Retinal pigment epithelial cell (primary cell): ENCODE results near the gene PAFAH1B1.

Experiments
- DNase-seq: peaks from one replicate; pipeline ENCODE4 v3.0.0-alpha.2; 2010; ENCODE audit warnings: low read depth
- H3K4me3 ChIP-seq: 2 replicates; pipeline ENCODE4 v1.5.1; 2011; ENCODE audit warnings: mild to moderate bottlenecking, low read length, control low read depth, moderate library complexity
- TF ChIP-seq, protein P1 (sequence below): conservative IDR thresholded peaks from 2 replicates; pipeline ENCODE4 v1.5.1; 2011; ENCODE audit warnings: low read depth, low read length, control low read depth, inconsistent platforms

Gene PAFAH1B1

DNA sequence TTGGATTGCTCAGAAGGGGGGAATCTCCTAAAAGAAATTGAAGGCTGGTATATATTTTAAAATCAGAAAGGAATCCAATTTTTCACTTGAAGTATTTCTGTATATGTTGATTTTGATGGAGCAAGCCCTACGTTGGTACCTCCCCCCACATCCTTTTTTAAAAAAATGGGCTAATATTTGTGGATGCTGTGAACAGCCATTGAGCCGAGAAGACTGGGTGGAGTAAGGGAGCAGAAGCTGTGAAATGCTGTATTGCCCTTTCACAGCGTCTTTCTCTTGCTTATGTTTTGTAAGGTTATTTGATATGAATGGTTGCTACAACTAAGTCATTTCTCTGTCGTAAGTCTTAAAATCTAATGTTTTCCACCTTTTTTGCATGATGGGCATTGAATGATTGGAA lies 2.3 kb downstream of the PAFAH1B1 start:
- TF ChIP-seq, protein P1, sequence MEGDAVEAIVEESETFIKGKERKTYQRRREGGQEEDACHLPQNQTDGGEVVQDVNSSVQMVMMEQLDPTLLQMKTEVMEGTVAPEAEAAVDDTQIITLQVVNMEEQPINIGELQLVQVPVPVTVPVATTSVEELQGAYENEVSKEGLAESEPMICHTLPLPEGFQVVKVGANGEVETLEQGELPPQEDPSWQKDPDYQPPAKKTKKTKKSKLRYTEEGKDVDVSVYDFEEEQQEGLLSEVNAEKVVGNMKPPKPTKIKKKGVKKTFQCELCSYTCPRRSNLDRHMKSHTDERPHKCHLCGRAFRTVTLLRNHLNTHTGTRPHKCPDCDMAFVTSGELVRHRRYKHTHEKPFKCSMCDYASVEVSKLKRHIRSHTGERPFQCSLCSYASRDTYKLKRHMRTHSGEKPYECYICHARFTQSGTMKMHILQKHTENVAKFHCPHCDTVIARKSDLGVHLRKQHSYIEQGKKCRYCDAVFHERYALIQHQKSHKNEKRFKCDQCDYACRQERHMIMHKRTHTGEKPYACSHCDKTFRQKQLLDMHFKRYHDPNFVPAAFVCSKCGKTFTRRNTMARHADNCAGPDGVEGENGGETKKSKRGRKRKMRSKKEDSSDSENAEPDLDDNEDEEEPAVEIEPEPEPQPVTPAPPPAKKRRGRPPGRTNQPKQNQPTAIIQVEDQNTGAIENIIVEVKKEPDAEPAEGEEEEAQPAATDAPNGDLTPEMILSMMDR: no peak
- peak overlapping the region; percentile 94 for H3K4me3 ChIP-seq
- no peak for DNase-seq

DNA sequence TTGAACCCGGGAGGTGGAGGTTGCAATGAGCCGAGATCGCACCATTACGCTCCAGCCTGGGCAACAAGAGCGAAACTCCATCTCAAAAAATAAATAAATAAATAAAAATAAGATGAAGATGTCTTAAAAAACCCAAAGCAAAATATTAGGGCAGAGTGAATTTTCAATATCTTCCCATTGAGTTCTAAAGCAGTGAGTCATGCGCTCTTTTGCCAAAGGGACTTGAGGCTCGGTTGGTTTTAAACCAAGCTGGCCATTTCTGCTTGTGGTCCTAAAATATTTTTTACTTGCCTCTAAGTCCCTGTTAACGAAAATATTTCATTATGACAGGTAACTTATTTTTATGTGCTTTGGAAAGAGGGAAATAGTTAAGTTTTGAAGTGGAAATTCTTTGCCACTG lies 4.7 kb downstream of the PAFAH1B1 start:
- TF ChIP-seq, protein P1: no peak
- DNase-seq: no peak
- H3K4me3 ChIP-seq: no peak overlapping the region

DNA sequence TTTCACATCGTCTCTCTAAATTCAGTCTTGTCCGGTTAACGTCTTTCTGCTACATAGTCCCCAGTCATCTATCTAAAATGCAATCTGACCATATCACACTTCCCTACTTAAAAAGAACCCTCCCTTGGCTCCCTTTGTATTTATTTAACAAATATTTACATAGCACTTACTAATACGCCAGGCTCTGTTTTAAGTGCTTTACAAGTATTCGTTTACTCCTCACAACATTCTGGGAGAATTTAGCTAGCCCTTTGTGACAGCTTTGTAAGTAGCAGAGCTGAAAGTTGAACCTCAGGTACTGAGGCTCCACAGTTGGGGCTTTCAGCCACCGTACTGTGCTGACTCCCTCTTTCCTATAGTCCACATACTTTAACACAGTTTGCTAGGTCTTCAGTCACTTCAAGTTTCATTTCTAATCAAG lies 9.2 kb downstream of the PAFAH1B1 start:
- DNase-seq: no peak
- TF ChIP-seq, protein P1: no peak
- H3K4me3 ChIP-seq: no peak overlapping the region

DNA sequence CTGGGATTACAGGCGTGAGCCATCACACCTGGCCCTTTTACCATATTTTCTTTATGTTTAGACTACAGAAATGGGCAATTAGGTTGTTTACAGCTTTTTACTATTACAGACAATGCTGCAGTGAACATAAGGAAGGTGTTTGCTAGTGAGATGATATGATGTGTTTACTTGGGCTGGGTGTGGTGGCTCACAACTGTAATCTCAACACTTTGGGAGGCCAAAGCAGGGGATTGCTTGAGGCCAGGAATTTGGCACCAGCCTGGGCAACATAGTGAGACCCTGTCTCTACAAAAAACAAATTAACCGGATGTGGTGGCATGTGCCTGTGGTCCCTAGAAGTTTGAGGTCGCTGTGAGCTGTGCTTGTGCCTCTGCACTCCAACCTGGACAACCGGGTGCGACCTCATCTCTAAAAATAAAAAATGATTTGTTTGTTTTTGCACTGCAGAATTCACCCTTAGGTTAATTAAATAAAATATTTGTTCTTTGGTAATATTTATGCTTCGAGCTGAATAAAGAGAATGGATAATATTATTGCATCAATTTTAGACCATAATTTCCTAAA lies 15.0 kb downstream of the PAFAH1B1 start:
- no peak overlapping the region for H3K4me3 ChIP-seq
- no peak for DNase-seq

DNA sequence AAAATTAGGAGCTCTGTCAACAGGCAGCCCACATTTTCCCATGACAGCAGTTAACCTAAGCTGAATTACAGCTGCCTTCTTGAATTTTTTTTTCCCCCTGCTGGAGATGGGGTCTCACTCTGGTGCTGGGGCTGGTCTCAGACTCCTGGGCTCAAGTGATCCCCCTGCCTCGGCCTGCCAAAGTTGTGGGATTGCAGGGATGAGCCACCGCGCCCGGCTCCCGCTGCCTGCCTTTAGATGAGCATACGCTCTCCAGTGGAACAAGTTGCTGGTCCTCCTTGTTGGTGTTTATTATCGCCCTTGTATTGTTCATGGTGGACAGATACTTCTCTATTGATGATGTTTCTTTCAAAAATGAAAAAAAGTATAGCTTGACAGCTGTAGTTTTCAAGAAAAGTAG lies 15.6 kb downstream of the PAFAH1B1 start:
- TF ChIP-seq, protein P1: no peak
- no peak for DNase-seq
- no peak overlapping the region for H3K4me3 ChIP-seq

More for the DNA sequence above, 15.0 kb downstream of the PAFAH1B1 start:
- TF ChIP-seq, protein P1: no peak

DNA sequence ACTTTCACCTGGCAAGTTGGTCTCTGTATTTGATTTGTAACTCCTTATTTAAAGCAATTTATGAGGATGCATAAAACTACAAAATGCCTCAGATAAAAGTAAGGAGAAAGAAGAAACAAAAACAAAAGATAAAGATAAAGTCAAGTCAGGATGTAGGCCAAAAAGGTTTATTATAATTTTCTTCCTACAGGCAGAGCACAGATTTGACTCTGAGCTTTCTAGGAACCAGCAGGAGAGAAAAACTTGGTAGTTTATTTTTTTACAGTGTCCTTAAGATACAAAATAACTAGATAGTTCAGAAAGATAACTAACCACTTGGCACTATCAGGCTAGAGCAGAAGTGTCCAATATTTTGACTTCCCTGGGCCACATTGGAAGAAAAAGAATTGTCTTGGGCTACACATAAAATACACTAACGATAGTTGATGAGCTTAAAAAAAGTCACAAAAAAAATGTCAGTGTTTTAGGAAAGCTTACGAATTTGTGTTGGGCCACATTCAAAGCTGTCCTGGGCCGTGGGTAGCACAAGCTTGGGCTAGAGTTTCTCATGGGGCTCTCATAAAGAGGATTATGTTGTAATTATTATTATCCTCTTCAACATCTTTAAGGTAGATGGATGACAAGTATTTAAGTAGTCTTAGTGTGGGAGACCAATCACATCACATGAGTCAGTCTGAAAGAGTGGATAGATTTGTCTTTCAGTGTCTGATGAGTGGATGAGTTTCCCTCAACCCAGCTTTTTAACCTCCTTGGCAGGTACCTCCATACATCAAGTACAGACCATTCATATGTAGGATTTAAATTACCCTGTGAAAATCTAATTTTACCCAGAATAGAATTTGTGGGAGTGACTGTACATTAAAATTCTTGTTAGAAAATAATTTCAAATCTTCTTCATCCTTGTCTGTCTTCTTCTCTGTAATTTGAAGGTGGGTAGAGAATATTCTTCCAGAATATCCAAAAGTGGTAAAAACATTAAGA lies 17.0 kb downstream of the PAFAH1B1 start:
- no peak overlapping the region for H3K4me3 ChIP-seq
- DNase-seq: no peak
- TF ChIP-seq, protein P1: no peak

DNA sequence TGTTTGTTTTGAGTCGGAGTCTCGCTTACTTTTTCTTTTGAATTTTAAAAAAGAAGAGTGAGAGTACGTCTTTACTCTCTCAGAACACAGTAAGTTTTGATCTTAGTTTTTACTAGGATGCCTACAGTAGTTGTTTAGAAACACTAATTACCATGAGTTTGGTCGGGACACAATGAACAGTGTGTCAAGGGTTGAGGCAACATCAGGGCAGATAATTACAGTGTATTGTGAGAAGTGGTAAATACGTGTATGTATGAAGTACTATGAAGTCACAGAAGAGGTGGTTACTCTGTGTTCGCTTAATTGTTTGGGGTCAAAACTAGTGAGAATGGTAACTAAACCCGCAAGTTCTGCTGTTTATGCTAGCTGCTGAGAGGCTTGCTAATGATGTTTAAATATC lies 18.2 kb downstream of the PAFAH1B1 start:
- TF ChIP-seq, protein P1: no peak
- DNase-seq: no peak
- H3K4me3 ChIP-seq: no peak overlapping the region
